Measurements from ENCODE around the gene MYO16.

The MYO16 gene

GRCh38 chr13:108929532-108930206 lies 300.3 kb downstream of the MYO16 start:
- no peak for DNase-seq (ENCODE audit: low read depth in 2 of 2)

GRCh38 chr13:108932196-108932595 lies 302.8 kb downstream of the MYO16 start:
- no peak for DNase-seq (ENCODE audit: low read depth in 2 of 2)

- DNase-seq (ENCODE audit: low read depth in 2 of 2): no peak
These were observed 303.6 kb downstream of the MYO16 start for GRCh38 chr13:108933061-108933460.

GRCh38 chr13:108938155-108938554 lies 308.7 kb downstream of the MYO16 start:
- DNase-seq (ENCODE audit: low read depth in 2 of 2): no peak

- no peak for DNase-seq (ENCODE audit: low read depth in 2 of 2)
These were observed 310.7 kb downstream of the MYO16 start for GRCh38 chr13:108940121-108940520.

GRCh38 chr13:108943842-108944241 lies 314.4 kb downstream of the MYO16 start:
- DNase-seq (ENCODE audit: low read depth in 2 of 2): no peak

- no peak for DNase-seq (ENCODE audit: low read depth in 2 of 2)
These were observed 315.3 kb downstream of the MYO16 start for GRCh38 chr13:108944760-108945159.

- no peak for DNase-seq (ENCODE audit: low read depth in 2 of 2)
These were observed 318.2 kb downstream of the MYO16 start for GRCh38 chr13:108947551-108948030.

- DNase-seq (ENCODE audit: low read depth in 2 of 2): no peak
These were observed 318.9 kb downstream of the MYO16 start for GRCh38 chr13:108948251-108948671.

- no peak for DNase-seq (ENCODE audit: low read depth in 2 of 2)
These were observed 321.1 kb downstream of the MYO16 start for GRCh38 chr13:108950333-108951010.

- DNase-seq (ENCODE audit: low read depth in 2 of 2): no peak
These were observed 326.3 kb downstream of the MYO16 start for GRCh38 chr13:108955741-108956140.

- DNase-seq (ENCODE audit: low read depth in 2 of 2): no peak
These were observed 328.1 kb downstream of the MYO16 start for GRCh38 chr13:108957369-108958012.

GRCh38 chr13:108958013-108958376 lies 328.6 kb downstream of the MYO16 start:
- DNase-seq (ENCODE audit: low read depth in 2 of 2): no peak

- no peak for DNase-seq (ENCODE audit: low read depth in 2 of 2)
These were observed 329.8 kb downstream of the MYO16 start for GRCh38 chr13:108959234-108959633.

GRCh38 chr13:108960006-108960405 lies 330.6 kb downstream of the MYO16 start:
- no peak for DNase-seq (ENCODE audit: low read depth in 2 of 2)

- no peak for DNase-seq (ENCODE audit: low read depth in 2 of 2)
These were observed 332.2 kb downstream of the MYO16 start for GRCh38 chr13:108961542-108962125.

GRCh38 chr13:108962654-108963053 lies 333.2 kb downstream of the MYO16 start:
- no peak for DNase-seq (ENCODE audit: low read depth in 2 of 2)

GRCh38 chr13:108963276-108963810 lies 333.9 kb downstream of the MYO16 start:
- DNase-seq (ENCODE audit: low read depth in 2 of 2): no peak

- no peak for DNase-seq (ENCODE audit: low read depth in 2 of 2)
These were observed 334.6 kb downstream of the MYO16 start for GRCh38 chr13:108963846-108964600.

GRCh38 chr13:108964606-108965005 lies 335.2 kb downstream of the MYO16 start:
- no peak for DNase-seq (ENCODE audit: low read depth in 2 of 2)

- no peak for DNase-seq (ENCODE audit: low read depth in 2 of 2)
These were observed 338.0 kb downstream of the MYO16 start for GRCh38 chr13:108967371-108967770.

Measured in stimulated activated CD4-positive, alpha-beta T cell treated with anti-CD3 and anti-CD28 coated beads, Interleukin-15, amount 100 ng/mL, for 48 hours (primary cell).